HG03280 (cell line): Measurements from ENCODE around the gene RPL31.

Experiments used
- ATAC-seq: cut with Tn5 transposase; IDR thresholded peaks from one replicate; pipeline ENCODE4 v1.9.1; 2021; ENCODE audit warnings: mild to moderate bottlenecking, moderate library complexity; ENCODE audit not compliant: unreplicated experiment

Gene RPL31

DNA sequence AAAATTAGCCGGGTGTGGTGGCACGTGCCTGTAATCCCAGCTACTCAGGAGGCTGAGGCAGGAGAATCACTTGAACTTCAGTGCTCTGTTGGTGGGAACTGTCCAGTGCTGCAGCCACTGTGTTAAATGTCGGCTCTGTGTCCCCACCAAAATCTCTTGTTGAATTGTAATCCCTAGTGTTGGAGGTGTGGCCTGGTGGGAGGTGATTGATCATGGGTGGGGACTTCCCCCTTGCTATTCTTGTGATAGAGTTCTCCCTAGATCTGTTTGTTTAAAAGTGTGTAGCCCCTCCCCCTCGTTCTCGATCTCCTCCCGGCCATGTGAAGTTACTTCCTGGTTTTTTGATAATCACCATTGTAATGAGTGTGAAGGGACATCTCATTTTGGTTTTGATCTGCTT is 9.8 kb upstream of the RPL31 start:
- no peak for ATAC-seq

DNA sequence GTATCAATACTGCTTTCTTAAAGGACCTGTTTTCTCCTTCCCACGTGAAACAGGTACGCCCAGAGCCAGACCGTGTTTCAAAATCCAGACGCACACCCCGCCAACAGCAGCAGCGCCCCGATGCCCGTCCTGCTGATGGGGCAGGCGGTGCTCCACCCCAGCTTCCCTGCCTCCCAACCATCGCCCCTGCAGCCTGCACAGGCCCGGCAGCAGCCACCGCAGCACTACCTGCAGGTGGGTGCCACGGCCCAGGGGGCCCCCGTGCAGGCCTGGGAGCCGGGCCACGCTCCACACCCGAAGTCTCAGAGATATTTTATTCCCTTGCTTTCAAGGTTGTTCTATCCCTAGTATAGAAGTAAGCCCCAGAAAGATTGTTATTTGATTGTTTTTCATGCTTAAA is 8.8 kb upstream of the RPL31 start:
- ATAC-seq = no peak

DNA sequence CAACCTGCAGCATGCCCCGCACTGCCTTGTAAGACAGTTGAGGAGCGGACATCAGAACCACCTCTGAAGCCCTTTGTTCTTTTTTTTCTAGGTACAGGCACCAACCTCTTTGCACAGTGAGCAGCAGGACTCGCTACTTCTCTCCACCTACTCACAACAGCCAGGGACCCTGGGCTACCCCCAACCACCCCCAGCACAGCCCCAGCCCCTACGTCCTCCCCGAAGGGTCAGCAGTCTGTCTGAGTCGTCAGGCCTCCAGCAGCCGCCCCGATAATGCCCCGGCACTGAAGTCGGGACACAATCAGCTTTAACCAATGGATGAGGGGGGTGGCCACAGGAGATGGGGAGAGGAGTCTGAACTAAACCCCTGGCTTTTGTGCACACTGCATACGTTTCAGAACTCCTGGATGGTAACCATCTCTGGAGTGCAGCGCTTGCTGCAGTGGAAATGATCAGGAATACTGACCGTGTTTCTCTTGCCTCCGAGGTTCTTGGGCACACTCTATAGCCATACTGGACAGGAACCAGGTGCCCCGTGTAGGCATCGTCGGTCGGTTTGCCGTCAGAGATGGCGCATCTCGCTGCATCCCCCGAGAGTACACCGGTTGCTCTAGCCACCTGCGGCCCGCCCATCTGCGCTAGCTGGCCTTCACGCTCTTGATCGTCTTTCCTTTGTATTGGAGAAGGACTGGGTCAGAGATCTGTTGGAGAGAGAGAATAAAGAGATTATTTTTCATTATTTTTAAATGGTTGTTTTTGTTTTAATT is 6.6 kb upstream of the RPL31 start:
- ATAC-seq = no peak

DNA sequence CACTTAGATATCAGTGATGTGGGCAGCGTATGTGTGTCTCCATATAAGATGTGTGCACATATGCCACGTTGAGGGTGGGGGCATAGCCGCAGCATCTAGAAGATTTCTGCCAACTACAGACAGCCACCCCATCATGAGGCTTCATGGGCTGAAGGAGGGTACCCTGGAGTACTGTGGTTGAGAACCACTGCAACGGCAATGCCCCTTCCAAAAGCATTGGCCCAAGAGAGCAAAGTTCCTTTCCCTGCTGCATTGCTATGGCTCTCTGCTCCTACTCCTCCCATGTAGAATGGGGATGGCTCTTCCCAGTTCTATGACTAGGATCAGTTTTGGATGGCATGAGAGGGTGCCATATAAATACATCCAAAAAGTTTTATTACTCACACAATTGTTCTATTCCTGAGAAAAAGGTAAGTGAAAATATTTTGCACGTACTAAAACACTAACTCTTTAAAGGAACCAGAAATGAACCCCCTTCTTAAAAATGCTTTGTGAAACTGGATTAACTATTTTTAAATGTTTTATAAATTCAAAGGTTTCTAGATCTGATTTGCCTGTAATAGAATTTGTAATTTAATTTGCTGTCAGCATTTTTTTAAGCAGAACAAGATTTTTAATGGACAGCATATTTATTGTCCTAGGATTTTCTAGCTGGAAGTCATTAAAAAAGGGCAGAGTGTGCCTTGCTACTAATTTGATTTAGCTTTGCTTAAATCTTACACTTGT is 4.4 kb upstream of the RPL31 start:
- ATAC-seq = no peak

DNA sequence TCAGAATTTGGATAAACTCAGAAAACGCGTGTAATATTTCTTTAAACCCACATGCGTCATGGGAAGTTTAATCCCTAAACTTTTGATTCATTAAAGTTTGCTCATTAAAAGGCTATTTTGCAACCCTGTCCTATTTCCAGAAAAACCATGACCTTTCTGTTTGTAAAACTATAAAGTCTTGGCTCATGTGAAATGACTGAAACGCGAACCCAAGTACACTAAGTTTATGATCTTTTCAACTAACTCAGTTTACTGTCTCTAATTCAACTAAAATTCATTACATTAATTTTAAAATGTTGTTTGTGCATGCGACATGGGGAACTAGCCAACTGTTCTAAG is 3.9 kb upstream of the RPL31 start:
- ATAC-seq = no peak

DNA sequence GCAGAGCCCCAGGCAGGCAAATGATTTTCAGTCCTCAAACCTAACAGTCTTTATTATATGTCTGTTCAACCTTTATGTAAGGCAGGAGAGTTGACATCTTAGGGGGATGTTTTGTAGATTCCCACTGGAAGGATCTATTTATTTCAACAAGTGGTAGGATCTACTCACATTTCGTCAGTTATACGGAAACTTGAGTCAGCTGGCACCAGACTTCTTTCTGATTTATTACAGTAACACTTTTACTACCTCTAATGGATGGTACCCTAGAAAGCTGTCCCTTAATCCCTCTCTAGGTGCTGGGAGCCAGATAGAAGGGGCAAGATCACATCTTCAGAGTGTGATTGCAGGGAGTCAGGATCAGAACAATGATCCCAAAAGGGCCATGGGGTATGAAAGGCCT is 2.1 kb upstream of the RPL31 start:
- ATAC-seq = no peak

DNA sequence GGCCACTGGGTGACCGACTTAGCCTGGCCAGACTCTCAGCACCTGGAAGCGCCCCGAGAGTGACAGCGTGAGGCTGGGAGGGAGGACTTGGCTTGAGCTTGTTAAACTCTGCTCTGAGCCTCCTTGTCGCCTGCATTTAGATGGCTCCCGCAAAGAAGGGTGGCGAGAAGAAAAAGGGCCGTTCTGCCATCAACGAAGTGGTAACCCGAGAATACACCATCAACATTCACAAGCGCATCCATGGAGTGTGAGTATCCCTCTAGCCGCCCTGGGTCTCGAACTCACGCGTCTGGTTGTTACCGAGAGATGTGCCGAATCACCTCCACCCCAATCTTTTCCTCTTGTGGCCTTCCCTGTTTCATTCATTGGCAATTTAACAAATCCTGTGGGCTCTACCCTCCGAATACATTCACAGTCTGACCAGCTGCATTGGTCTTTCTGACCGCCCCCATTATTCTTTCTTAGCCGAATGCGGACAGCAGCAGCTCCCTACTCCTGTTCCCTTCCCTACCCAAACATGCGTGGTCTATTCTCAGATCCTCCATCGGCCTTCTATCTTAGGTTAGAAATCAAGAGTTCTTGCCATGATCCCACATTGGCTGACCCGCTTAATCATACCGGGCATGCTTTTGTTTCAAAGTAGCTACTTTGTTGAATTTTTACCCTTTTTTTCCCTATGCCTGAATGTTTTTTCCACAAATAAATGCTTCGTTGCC is 631 bp downstream of the RPL31 start:
- ATAC-seq = no peak

DNA sequence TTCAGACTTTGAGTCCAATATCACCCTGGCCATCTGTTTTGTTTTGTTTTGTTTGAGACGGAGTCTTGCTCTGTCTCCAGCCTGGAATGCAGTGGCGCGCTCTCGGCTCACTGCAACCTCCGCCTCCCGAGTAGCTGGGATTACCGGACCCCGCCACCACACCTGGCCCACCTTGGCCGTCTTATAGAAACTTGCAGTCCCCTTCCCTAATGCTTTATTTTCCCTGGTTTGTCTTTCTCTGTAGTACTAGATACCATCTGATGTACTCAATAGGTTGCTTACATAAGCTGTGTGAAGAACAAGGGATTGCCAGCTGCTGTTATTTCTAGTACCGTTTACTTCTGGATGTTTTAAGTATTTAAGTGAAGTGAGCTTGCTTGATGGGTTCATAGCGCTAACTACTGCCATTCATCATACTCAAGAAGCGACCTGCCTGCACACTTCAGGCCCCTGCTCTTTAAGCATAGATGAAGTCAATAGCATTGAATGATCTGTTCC is 1.2 kb downstream of the RPL31 start:
- ATAC-seq = no peak

DNA sequence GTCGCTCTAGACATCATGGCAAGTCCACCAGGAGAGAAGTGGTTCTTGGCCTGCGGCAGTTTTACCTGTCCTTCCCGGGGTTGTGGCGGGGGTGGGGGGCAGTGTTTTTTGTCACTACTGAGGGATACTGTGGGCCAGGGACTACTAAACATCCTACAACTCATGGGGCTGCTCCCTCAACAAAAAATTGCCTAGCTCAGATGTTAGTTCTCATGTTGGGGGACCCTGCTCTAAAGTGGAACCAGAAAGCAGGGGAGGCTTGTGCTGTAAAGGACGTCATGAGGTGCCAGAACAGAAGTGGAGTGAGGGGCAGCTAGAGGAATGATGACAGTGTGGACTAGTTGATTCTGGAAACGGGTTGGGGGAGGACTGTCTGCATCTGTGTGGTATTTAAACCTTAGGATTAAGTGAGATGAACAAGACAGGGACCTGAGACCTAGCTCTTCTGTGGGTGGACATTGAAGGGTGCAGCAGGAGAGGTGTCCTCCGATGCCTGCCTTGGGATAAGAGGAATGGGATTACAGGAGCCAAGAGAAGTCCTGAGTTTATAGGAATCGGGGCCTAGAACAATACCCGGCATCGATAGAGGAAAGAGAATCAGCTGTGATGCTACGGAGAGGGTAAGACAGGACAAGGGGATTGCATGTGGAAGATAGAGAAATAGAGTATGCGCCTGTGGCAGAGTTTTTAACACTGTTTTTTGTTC is 2.7 kb downstream of the RPL31 start:
- no peak for ATAC-seq

DNA sequence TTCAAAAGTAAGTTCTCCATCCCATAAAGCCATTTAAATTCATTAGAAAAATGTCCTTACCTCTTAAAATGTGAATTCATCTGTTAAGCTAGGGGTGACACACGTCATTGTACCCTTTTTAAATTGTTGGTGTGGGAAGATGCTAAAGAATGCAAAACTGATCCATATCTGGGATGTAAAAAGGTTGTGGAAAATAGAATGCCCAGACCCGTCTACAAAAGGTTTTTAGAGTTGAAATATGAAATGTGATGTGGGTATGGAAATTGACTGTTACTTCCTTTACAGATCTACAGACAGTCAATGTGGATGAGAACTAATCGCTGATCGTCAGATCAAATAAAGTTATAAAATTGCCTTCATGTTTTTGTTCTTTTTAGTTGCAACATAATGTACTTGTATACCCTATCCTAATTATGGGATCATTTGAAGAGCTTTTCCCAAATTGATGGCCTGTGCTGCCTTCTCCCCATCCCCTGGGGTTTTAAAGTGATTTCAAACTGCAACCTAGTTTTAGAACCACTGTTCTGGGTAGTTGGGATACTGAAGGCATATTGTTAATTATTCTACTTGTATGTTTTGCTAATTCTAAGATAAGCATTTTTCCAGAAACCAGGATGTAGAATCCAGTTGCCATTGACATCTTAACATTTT is 4.1 kb downstream of the RPL31 start:
- no peak for ATAC-seq

DNA sequence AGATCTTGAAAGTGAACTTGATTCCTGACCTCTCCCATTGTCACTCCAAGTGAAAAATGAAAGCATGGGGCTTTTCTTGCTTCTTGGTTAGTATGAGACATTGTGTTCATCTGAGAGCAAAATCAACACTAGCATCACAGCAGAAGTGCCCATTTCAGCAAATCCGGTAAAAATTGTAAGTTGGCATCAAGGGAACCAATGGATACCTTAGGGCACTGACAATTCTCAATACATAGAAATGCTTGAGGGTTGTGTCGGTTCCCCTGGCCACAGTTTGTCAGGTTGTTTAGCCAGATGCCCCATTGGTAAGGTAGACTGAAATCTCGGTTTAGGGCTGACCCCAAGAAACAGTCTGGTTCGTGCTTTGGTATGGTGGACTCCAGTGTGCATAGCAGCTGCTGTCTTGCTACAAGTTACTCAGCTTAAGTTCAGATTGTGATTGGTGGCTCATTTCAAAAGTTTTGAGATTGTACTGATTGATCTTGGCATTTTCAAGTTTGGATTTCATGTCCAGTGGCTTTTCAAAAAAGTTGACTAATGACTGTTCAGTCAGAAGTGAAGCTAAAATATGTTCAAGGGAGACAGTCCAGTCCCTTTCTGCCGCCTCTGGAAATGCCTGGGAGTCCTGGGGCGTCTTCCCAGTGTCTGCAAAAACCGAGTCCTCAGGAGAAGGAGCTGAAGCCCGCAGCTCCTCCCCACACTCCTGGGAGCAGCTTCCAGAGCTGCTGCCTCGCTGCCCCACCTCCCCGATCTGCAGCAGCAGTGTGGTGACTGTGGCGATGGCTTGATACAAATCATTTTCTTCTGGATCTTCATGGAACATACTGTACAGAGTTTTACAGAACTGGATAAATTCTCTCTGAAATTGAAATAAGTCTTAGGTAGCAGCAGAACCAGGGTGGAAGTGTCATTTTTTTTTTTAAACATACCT is 5.6 kb downstream of the RPL31 start:
- ATAC-seq = no peak

DNA sequence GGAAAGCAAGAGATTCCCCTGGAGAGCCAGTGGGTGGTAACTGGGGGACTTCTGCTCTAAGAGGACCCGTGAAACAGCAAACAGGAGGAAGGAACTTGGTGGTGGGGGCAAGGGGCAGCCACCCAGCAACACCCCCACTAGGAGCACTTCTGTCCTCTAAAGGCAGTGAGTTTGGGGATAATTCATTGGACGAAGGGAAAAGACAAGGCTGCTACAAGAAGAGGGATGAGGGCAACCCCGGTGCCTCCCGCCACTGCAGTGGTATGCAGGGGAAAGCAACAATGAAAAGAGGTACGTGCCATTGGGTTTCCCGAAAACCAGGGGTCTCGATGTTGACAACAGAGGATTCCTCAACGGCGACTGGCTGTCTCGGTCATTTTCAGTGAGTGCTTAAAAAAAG is 9.1 kb downstream of the RPL31 start:
- no peak for ATAC-seq

DNA sequence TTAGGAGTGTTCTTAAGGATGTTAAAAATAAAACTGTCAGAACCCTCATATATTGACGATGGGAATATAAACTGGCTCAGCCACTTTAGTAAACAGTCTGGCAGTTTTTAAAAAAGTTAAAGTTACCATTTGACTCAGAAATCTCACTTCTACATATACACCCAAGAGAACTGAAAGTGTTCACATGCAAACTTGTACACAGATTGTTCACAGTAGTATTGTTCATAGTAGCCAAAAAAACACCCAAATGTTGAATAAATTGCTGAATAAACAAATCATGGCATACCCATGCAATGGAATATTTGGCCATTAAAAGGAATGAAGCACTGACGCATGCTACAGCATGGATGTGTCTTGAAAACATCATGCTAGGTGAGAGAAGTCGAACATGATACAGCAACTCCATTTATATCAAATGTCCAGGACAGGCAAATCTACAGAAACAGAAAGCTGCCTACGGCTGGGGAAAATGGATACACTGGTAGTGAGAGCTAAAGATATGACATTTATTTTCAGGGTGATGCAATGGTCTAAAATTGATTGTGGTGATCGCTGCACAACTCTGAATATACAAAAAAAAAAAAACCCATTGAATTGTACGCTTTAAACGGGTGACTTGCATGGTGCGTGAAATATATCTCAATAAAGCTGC is 10.1 kb downstream of the RPL31 start:
- ATAC-seq = peak; percentile 92

DNA sequence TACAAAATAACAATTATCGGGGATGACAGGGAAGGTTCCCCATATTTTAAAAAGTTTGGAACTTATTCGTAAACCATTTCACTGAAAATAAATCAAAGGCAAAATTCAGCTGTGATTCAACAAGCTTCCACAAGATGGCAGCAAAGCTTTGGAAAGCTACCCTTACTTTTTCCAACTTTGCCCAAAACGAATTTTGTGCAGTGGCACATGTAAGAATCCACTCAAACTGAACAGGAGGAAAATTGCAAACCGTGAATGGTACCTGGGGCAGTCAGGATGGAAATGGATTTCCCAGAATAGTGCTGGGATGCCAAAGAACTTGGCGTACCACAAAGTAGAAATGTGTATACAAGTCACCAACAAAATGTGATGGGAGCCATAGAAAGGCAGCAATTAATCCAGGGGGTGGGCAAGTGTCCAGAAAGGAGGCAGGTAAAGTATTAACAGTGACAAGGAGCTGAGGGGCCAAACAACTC is 10.7 kb downstream of the RPL31 start:
- no peak for ATAC-seq

DNA sequence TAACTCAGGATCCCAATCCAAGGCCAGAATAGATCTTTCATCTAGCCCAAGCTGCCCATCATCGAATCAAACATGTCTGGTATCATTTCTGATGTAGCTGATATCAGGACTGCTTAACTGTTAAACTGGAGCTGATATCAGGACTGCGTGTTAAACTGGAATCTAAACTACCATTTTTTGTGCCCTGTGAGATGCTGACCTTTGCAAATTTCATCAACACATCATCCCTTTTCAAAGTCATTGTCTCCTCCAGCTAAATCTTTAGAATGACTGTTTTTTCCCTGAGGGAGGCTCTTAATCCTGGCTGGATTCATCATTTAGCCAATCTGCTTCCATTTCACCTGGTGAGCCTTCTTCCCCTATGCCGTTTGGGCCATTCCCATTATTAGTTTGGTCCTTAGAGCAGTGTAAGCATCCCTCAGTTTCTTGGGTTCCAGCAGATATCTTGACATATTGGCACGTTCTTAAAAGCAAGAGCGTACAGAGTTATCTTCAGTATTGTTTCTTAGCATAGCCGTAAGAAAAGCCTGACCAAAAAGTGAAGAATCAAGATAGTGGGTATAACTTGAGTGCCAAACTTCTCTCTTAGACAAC is 12.3 kb downstream of the RPL31 start:
- no peak for ATAC-seq

DNA sequence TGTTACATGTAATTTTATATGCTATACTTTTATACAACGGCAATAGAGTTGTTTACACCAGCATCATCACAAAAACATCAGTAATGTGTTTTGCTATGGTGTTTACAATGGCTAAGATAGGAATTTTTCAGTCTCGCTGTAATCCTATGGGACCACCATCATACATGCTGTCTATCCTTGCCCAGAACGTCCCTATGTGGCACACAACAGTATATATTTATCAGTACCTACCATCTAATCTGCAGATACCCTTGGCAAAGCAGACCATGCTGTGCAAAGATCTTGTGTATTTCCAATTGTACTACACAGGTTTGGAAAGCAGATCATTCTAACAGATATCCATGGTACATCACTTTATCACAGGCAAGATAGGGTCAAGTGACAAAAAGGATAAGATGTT is 15.3 kb downstream of the RPL31 start:
- no peak for ATAC-seq

DNA sequence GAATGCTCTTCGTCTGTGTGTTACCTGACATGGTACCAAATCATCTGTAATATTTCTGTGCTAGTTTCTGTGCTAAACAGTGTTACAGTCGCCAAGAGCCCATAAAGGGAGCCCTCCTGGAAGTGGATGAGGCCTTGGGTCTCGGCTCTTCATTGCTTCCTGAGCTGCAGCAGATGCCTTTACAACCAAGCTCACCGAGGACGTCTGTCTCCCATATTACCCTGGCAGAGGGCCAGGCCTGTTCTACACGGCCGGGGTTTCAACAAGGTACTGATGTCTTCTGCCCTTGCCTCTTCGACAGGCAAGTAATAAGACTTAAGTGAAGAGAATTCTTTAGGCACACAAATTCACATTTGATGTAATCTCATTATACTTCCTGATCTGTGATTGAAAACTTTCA is 16.8 kb downstream of the RPL31 start:
- no peak for ATAC-seq

DNA sequence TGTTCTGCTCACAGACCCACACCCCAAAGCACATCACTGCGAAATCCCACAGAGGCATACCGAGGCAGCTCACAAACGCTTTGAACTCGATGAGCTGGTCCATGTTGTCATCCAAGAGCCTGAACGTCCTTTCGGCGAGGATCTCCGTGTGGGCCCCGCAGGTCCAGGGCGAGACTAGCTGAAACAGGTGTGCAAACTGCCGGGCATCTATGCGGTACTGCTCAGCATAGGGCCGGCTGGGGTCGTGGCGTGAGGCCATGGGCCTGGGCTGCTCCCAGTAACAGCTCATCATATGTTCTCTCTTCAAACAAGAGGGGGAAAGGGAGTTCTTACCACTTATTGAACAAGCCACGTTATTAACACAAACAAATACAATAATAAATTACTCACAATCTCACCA is 20.1 kb downstream of the RPL31 start:
- no peak for ATAC-seq
